Esophagus muscularis mucosa (tissue), 4 donors: ENCODE data around the gene WDR48. TPM values are rescaled to one million over a fixed set of nuclear protein-coding genes. Genes with fewer than 3 reads are reported as not detected.

Experiments used
- DNase-seq: peaks from one replicate; pipeline ENCODE4 v3.0.0-alpha.2; 2017; ENCODE audit errors: extremely low spot score
- H3K27ac ChIP-seq, 4 donors: fragments of 200-600 bp; sonication (generic); replicated peaks in 1 of 4; 1 replicate in 3 of 4; 2 replicates in 1 of 4; pipeline ENCODE4 v1.5.1; 2016 to 2019; ENCODE audit warnings: mild to moderate bottlenecking in 1 of 4
- H3K27me3 ChIP-seq, 4 donors: fragments of 200-600 bp; sonication (generic); one replicate each; pipeline versions ENCODE4 v1.5.1 to v1.6.0; 2016 to 2019
- H3K36me3 ChIP-seq, 4 donors: fragments of 200-600 bp; sonication (generic); one replicate each; pipeline ENCODE4 v1.5.1; 2016 to 2019
- H3K4me1 ChIP-seq, 4 donors: fragments of 200-600 bp; sonication (generic); one replicate each; pipeline ENCODE4 v1.5.1; 2016 to 2019
- H3K4me3 ChIP-seq, 4 donors: fragments of 200-600 bp; sonication (generic); 1 replicate in 2 of 4; 2 replicates in 2 of 4; pipeline ENCODE4 v1.5.1; 2016 to 2019; ENCODE audit warnings: mild to moderate bottlenecking in 4 of 4, moderate library complexity in 1 of 4
- H3K9me3 ChIP-seq, 4 donors: fragments of 200-600 bp; sonication (generic); 1 replicate in 3 of 4; 2 replicates in 1 of 4; pipeline ENCODE4 v1.5.1; 2016 to 2019
- EP300 ChIP-seq: sonication (generic); formaldehyde crosslinking; IDR thresholded peaks from one replicate; pipeline ENCODE4 v1.6.1; 2017; ENCODE audit warnings: antibody characterized with exemption
- POLR2A ChIP-seq: fragments of 450-650 bp; IDR thresholded peaks from one replicate; pipeline ENCODE4 v1.6.1; 2017; ENCODE audit warnings: antibody characterized with exemption, moderate library complexity, mild to moderate bottlenecking, low read depth
- POLR2AphosphoS5 ChIP-seq, 2 donors: sonication (generic); formaldehyde crosslinking; IDR thresholded peaks; one replicate each; pipeline ENCODE4 v1.6.1; 2017; ENCODE audit warnings: antibody characterized with exemption in 2 of 2
- WGBS: methylation state at CpG from one replicate; pipeline ENCODE4 v1.1.5; 2018; 5-methylcytosine and 5-hydroxymethylcytosine counted together
- intact Hi-C: fragments of 100-400 bp; cut with DNase I; formaldehyde crosslinking; loops from one replicate; pipeline ENCODE4 v1.15.1; 2023
- total RNA-seq, 4 donors: library from RNA; depleted of rRNA; stranded (reverse); fragments of >200 nt; gene quantifications; one replicate each; pipeline versions ENCODE4 v1.1.0 to v1.2.1, GENCODE V29; 2016
- TF ChIP-seq, protein P1 (sequence below), 3 experiments: fragments of 200-600 bp in 2 of 3; fragments of 450-650 bp in 1 of 3; sonication (generic) in 2 of 3; IDR thresholded peaks; one replicate each; pipeline ENCODE4 v1.5.1; 2017 to 2019; ENCODE audit warnings: antibody characterized with exemption in 3 of 3, mild to moderate bottlenecking in 2 of 3, moderate library complexity in 1 of 3

The WDR48 gene
- total RNA-seq, 4 donors from 2014 or later, result 25.9 to 40.0 (median 29.8) TPM

DNA sequence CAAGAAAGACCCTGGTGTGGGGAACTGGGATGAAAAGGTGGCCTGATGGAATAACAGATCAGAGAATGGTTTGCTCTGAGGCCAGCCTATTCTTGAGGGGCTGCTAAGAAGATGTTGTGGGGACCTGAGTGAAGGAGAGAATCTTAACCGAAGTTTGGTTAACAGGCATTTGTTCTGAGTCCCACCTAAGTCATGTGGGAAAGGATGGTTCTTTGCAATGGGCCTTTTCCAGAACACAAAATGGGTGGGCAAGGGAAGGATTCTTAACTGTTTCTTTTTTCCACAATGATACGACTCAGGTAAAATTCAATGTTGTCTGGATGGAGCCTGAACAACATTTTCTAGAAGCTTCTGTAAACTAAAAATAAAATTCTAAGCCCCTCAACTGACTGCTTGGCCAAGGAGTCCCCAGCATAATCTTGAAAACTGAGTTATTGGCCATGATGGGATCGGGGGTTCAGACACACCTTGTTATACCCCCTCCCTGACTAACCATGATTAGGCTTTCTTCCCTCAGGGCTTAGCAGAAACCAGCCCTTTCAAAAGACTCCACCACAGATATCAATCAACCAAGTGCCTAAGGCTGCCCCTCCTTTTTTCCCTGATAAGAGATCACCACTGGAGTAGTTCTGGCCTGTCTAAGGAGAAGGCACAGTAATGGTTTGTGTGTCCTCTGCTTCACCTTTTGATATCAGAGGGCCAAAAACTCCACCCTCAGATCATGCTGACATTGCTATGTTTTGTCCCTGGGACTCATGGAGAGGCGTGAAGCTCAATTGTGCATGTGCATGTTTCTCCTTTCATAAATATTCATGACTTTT, 30.1 kb upstream of the WDR48 start:
- Histone ChIP-seq H3K4me1 (no peaks in the 10 kb centered on the region), H3K27me3 (no peaks in the 10 kb centered on the region), H3K27ac (no peak overlapping the region), H3K9me3 (no peaks in the 10 kb centered on the region), H3K36me3 (no peaks in the 10 kb centered on the region), H3K4me3 (no peak overlapping the region)
- intact Hi-C loops, result no loop called here
- WGBS, result 86% methylated on average over 4 of the region's 4 CpGs
- TF ChIP-seq, protein P1, sequence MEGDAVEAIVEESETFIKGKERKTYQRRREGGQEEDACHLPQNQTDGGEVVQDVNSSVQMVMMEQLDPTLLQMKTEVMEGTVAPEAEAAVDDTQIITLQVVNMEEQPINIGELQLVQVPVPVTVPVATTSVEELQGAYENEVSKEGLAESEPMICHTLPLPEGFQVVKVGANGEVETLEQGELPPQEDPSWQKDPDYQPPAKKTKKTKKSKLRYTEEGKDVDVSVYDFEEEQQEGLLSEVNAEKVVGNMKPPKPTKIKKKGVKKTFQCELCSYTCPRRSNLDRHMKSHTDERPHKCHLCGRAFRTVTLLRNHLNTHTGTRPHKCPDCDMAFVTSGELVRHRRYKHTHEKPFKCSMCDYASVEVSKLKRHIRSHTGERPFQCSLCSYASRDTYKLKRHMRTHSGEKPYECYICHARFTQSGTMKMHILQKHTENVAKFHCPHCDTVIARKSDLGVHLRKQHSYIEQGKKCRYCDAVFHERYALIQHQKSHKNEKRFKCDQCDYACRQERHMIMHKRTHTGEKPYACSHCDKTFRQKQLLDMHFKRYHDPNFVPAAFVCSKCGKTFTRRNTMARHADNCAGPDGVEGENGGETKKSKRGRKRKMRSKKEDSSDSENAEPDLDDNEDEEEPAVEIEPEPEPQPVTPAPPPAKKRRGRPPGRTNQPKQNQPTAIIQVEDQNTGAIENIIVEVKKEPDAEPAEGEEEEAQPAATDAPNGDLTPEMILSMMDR (IDR thresholded peaks at IDR 0.05), result no peak
- TF ChIP-seq POLR2AphosphoS5 (IDR thresholded peaks at IDR 0.05), result no peak
- no peak for TF ChIP-seq POLR2A
- no peak for TF ChIP-seq EP300
- DNase-seq, result no peak

- no peak for TF ChIP-seq POLR2AphosphoS5 (IDR thresholded peaks at IDR 0.05)
- TF ChIP-seq, protein P1 (IDR thresholded peaks at IDR 0.05), result no peak
- TF ChIP-seq EP300, result no peak
- no peak for TF ChIP-seq POLR2A
- H3K27ac ChIP-seq, result no peak overlapping the region
- no peaks in the 10 kb centered on the region for H3K9me3 ChIP-seq
- H3K4me3 ChIP-seq, result no peak overlapping the region
- DNase-seq, result no peak
- no peaks in the 10 kb centered on the region for H3K4me1 ChIP-seq
- no peaks in the 10 kb centered on the region for H3K36me3 ChIP-seq
- no peaks in the 10 kb centered on the region for H3K27me3 ChIP-seq
- intact Hi-C loops, result no loop called here
Measured at GRCh38 chr3:39022286-39022630, 29.6 kb upstream of the WDR48 start.

- Histone ChIP-seq H3K4me1 (no peaks in the 10 kb centered on the region), H3K9me3 (no peaks in the 10 kb centered on the region), H3K27ac (no peak overlapping the region), H3K36me3 (no peaks in the 10 kb centered on the region), H3K4me3 (no peak overlapping the region), H3K27me3 (no peaks in the 10 kb centered on the region)
- TF ChIP-seq EP300, result no peak
- TF ChIP-seq POLR2AphosphoS5 (IDR thresholded peaks at IDR 0.05), result no peak
- no peak for TF ChIP-seq POLR2A
- TF ChIP-seq, protein P1 (IDR thresholded peaks at IDR 0.05), result no peak
- no peak for DNase-seq
- intact Hi-C loops, result no loop called here
Measured at GRCh38 chr3:39024497-39024896, 27.3 kb upstream of the WDR48 start.

DNA sequence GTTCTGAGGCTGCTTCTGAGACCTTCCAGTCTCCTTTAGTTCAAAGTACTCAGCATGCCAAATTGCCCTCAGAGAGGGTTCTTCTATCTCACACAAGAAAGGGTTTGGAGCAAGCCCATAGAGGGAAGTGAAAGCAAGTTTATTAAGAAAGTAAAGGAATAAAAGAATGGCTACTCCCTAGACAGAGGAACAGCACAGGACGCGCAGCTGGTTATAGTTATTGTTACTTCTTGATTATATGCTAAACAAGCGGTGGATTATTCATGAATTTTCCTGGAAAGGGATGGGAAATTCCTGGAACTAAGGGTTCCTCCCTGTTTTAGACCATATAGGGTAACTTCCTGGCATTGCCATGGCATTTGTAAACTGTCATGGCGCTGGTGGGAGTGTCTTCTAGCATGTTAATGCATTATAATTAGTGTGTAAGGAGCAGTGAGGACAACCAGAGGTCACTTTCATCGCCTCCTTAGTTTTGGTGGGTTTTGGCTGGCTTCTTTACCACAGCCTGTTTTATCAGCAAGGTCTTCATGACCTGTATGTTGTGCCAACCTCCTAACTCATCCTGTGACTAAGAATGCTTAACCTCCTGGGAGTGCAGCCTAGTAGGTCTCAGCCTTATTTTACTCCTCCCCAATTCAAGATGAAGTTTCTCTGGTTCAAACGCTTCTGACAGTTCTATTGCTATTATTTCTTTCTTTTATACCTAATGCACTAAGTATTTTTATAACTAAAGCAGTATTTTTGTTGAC, 26.4 kb upstream of the WDR48 start:
- Histone ChIP-seq H3K27me3 (no peaks in the 10 kb centered on the region), H3K36me3 (no peaks in the 10 kb centered on the region), H3K9me3 (no peaks in the 10 kb centered on the region), H3K27ac (no peak overlapping the region), H3K4me3 (no peak overlapping the region), H3K4me1 (no peaks in the 10 kb centered on the region)
- WGBS, result 70% methylated on average over 6 of the region's 6 CpGs
- DNase-seq, result no peak
- intact Hi-C loops, result no loop called here
- TF ChIP-seq EP300, result no peak
- TF ChIP-seq, protein P1 (IDR thresholded peaks at IDR 0.05), result no peak
- no peak for TF ChIP-seq POLR2A
- TF ChIP-seq POLR2AphosphoS5 (IDR thresholded peaks at IDR 0.05), result no peak
